ENCODE measurements around the gene MECP2. TPM values are rescaled to one million over a fixed set of nuclear protein-coding genes. Genes with fewer than 3 reads are reported as not detected.

MECP2 gene
- total RNA-seq, 2 donors from 2014 or later: 70.4 to 73.5 TPM

GRCh38 chrX:154033848-154034247 lies 63.7 kb downstream of the MECP2 start:
- H3K27me3 Mint-ChIP-seq (ENCODE audit: low read depth): peaks cover 14% of the 10 kb centered on the region
- H3K9me3 Mint-ChIP-seq: no peaks in the 10 kb centered on the region
- H3K27ac Mint-ChIP-seq: no peak overlapping the region
- H3K4me3 Mint-ChIP-seq: no peak overlapping the region
- DNase-seq (no peak), ATAC-seq (replicated peaks in 1 of 2) (no peak)
- peaks cover 0 to 3% of the 10 kb centered on the region in 2 donors for H3K36me3 Mint-ChIP-seq (ENCODE audit: insufficient read depth in 2 of 2)
- peaks cover 8% of the 10 kb centered on the region for H3K4me1 Mint-ChIP-seq (ENCODE audit: low read depth)

- H3K36me3 Mint-ChIP-seq (ENCODE audit: insufficient read depth in 2 of 2): peaks cover 0 to 3% of the 10 kb centered on the region in 2 donors
- peak overlapping the region; percentile 50 for H3K27ac Mint-ChIP-seq
- DNase-seq: no peak
- peaks cover 8% of the 10 kb centered on the region for H3K4me1 Mint-ChIP-seq (ENCODE audit: low read depth)
- no peaks in the 10 kb centered on the region for H3K9me3 Mint-ChIP-seq
- peaks cover 22% of the 10 kb centered on the region for H3K27me3 Mint-ChIP-seq (ENCODE audit: low read depth)
- H3K4me3 Mint-ChIP-seq: no peak overlapping the region
- ATAC-seq (replicated peaks in 1 of 2): no peak
Observed at GRCh38 chrX:154032653-154033052, 64.9 kb downstream of the MECP2 start.

- Mint-ChIP-seq H3K9me3 (no peaks in the 10 kb centered on the region), H3K27me3 (ENCODE audit: low read depth) (peaks cover 22% of the 10 kb centered on the region), H3K4me3 (no peak overlapping the region), H3K4me1 (ENCODE audit: low read depth) (peaks cover 8% of the 10 kb centered on the region), H3K36me3 (ENCODE audit: insufficient read depth in 2 of 2) (peaks cover 0 to 3% of the 10 kb centered on the region in 2 donors), H3K27ac (peak overlapping the region; percentile 50)
- no peak for ATAC-seq (replicated peaks in 1 of 2)
- DNase-seq: no peak
Observed at GRCh38 chrX:154032160-154032559, 65.4 kb downstream of the MECP2 start.

- Mint-ChIP-seq H3K27me3 (ENCODE audit: low read depth) (peaks cover 22% of the 10 kb centered on the region), H3K27ac (no peak overlapping the region), H3K4me1 (ENCODE audit: low read depth) (peaks cover under 1% of the 10 kb centered on the region), H3K9me3 (no peaks in the 10 kb centered on the region), H3K36me3 (ENCODE audit: insufficient read depth in 2 of 2) (peaks cover 0 to 1% of the 10 kb centered on the region in 2 donors), H3K4me3 (no peak overlapping the region)
- ATAC-seq (replicated peaks in 1 of 2) (no peak), DNase-seq (no peak)
Observed at GRCh38 chrX:154030715-154031305, 66.7 kb downstream of the MECP2 start.

GRCh38 chrX:154030266-154030665 lies 67.3 kb downstream of the MECP2 start:
- H3K9me3 Mint-ChIP-seq: no peaks in the 10 kb centered on the region

GRCh38 chrX:154029439-154029838 lies 68.1 kb downstream of the MECP2 start:
- H3K9me3 Mint-ChIP-seq: no peaks in the 10 kb centered on the region
- no peak for DNase-seq
- H3K36me3 Mint-ChIP-seq (ENCODE audit: insufficient read depth in 2 of 2): peaks cover 0 to 1% of the 10 kb centered on the region in 2 donors
- H3K4me3 Mint-ChIP-seq: no peak overlapping the region
- H3K27me3 Mint-ChIP-seq (ENCODE audit: low read depth): peaks cover 22% of the 10 kb centered on the region
- ATAC-seq (replicated peaks in 1 of 2): peak in 1 of 2 donors; percentile 27
- H3K4me1 Mint-ChIP-seq (ENCODE audit: low read depth): no peaks in the 10 kb centered on the region
- no peak overlapping the region for H3K27ac Mint-ChIP-seq

More at GRCh38 chrX:154030266-154030665, 67.3 kb downstream of the MECP2 start:
- no peak for DNase-seq
- no peak overlapping the region for H3K27ac Mint-ChIP-seq
- peaks cover 0 to 1% of the 10 kb centered on the region in 2 donors for H3K36me3 Mint-ChIP-seq (ENCODE audit: insufficient read depth in 2 of 2)
- H3K27me3 Mint-ChIP-seq (ENCODE audit: low read depth): peaks cover 22% of the 10 kb centered on the region
- no peak for ATAC-seq (replicated peaks in 1 of 2)
- no peak overlapping the region for H3K4me3 Mint-ChIP-seq
- H3K4me1 Mint-ChIP-seq (ENCODE audit: low read depth): no peaks in the 10 kb centered on the region

- no peak for ATAC-seq (replicated peaks in 1 of 2)
- Mint-ChIP-seq H3K27me3 (ENCODE audit: low read depth) (peaks cover 22% of the 10 kb centered on the region), H3K36me3 (ENCODE audit: insufficient read depth in 2 of 2) (peaks cover 0 to 1% of the 10 kb centered on the region in 2 donors), H3K4me3 (no peak overlapping the region), H3K4me1 (ENCODE audit: low read depth) (no peaks in the 10 kb centered on the region), H3K9me3 (no peaks in the 10 kb centered on the region), H3K27ac (peak overlapping the region; percentile 66)
- DNase-seq: no peak
Observed at GRCh38 chrX:154028502-154029184, 68.9 kb downstream of the MECP2 start.

- no peak for ATAC-seq (replicated peaks in 1 of 2)
- no peak overlapping the region for H3K27ac Mint-ChIP-seq
- no peaks in the 10 kb centered on the region for H3K4me1 Mint-ChIP-seq (ENCODE audit: low read depth)
- H3K36me3 Mint-ChIP-seq (ENCODE audit: insufficient read depth in 2 of 2): peaks cover 0 to 1% of the 10 kb centered on the region in 2 donors
- peaks cover 22% of the 10 kb centered on the region for H3K27me3 Mint-ChIP-seq (ENCODE audit: low read depth)
- H3K9me3 Mint-ChIP-seq: no peaks in the 10 kb centered on the region
- no peak overlapping the region for H3K4me3 Mint-ChIP-seq
- DNase-seq: no peak
Observed at GRCh38 chrX:154027986-154028385, 69.5 kb downstream of the MECP2 start.

GRCh38 chrX:154027022-154027402 lies 70.5 kb downstream of the MECP2 start:
- H3K36me3 Mint-ChIP-seq (ENCODE audit: insufficient read depth in 2 of 2): no peaks in the 10 kb centered on the region
- peaks cover 17% of the 10 kb centered on the region for H3K27me3 Mint-ChIP-seq (ENCODE audit: low read depth)
- H3K4me1 Mint-ChIP-seq (ENCODE audit: low read depth): no peaks in the 10 kb centered on the region
- no peak overlapping the region for H3K4me3 Mint-ChIP-seq
- no peak for DNase-seq
- no peaks in the 10 kb centered on the region for H3K9me3 Mint-ChIP-seq
- H3K27ac Mint-ChIP-seq: no peak overlapping the region
- no peak for ATAC-seq (replicated peaks in 1 of 2)

- H3K4me1 Mint-ChIP-seq (ENCODE audit: low read depth): peaks cover 1% of the 10 kb centered on the region
- ATAC-seq (replicated peaks in 1 of 2) (no peak), DNase-seq (no peak)
- H3K4me3 Mint-ChIP-seq: no peak overlapping the region
- peaks cover 17% of the 10 kb centered on the region for H3K27me3 Mint-ChIP-seq (ENCODE audit: low read depth)
- no peaks in the 10 kb centered on the region for H3K36me3 Mint-ChIP-seq (ENCODE audit: insufficient read depth in 2 of 2)
- no peak overlapping the region for H3K27ac Mint-ChIP-seq
- no peaks in the 10 kb centered on the region for H3K9me3 Mint-ChIP-seq
Observed at GRCh38 chrX:154026136-154027021, 71.1 kb downstream of the MECP2 start.

GRCh38 chrX:154025230-154025629 lies 72.3 kb downstream of the MECP2 start:
- Mint-ChIP-seq H3K27ac (no peak overlapping the region), H3K4me3 (no peak overlapping the region), H3K9me3 (no peaks in the 10 kb centered on the region), H3K36me3 (ENCODE audit: insufficient read depth in 2 of 2) (no peaks in the 10 kb centered on the region), H3K4me1 (ENCODE audit: low read depth) (peaks cover 11% of the 10 kb centered on the region), H3K27me3 (ENCODE audit: low read depth) (peaks cover 17% of the 10 kb centered on the region)
- no peak for DNase-seq
- no peak for ATAC-seq (replicated peaks in 1 of 2)

GRCh38 chrX:154024271-154024670 lies 73.2 kb downstream of the MECP2 start:
- no peak overlapping the region for H3K4me3 Mint-ChIP-seq
- no peaks in the 10 kb centered on the region for H3K36me3 Mint-ChIP-seq (ENCODE audit: insufficient read depth in 2 of 2)
- H3K27ac Mint-ChIP-seq: no peak overlapping the region
- no peaks in the 10 kb centered on the region for H3K9me3 Mint-ChIP-seq
- DNase-seq (no peak), ATAC-seq (replicated peaks in 1 of 2) (no peak)
- peaks cover 10% of the 10 kb centered on the region for H3K27me3 Mint-ChIP-seq (ENCODE audit: low read depth)
- H3K4me1 Mint-ChIP-seq (ENCODE audit: low read depth): peaks cover 11% of the 10 kb centered on the region
